Activated CD4-positive, alpha-beta T cell treated with anti-CD3 and anti-CD28 coated beads, Interleukin-2, amount 50 U/mL, for 4 hours (primary cell): Measurements from ENCODE around the gene RUNDC3A.
A peak's percentile ranks its signal among the peaks of the same experiment; 100 is the strongest.

Experiments used
- DNase-seq, 2 experiments: peaks; one replicate each; pipeline ENCODE4 v3.0.0-alpha.2; 2020

Gene RUNDC3A

DNA sequence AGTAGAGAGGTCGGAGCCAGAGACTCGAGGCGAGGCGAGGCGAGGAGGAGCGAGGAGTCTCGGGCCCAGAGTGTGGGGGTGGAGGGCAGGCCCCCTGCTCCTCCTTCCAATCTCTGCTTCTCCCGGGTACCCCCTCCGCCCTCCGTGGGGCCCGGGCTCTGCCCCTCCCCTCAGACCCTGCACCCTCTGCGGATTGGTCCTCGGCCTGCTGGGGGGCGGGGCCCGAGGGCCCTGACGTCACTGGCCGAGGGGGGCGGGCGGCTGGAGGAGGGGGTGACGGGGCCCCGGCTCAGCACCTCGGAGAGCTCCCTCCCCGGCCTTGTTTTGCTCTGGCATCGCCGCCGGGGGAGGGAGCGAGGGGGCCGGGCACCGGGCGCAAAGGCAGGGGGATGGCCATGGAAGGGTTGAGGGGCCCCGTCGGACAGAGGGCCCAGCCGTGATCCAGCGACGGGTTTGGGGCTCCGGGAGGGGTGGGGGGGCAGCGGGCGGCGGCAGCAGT lies at the start of gene RUNDC3A:
Gene RUNDC3A, plus strand, starts transcription at position 282 of the 499 bp plus-strand sequence. CDS start 232 bp downstream, outside the sequence.
- DNase-seq, result peak; percentile 80 to 81

DNA sequence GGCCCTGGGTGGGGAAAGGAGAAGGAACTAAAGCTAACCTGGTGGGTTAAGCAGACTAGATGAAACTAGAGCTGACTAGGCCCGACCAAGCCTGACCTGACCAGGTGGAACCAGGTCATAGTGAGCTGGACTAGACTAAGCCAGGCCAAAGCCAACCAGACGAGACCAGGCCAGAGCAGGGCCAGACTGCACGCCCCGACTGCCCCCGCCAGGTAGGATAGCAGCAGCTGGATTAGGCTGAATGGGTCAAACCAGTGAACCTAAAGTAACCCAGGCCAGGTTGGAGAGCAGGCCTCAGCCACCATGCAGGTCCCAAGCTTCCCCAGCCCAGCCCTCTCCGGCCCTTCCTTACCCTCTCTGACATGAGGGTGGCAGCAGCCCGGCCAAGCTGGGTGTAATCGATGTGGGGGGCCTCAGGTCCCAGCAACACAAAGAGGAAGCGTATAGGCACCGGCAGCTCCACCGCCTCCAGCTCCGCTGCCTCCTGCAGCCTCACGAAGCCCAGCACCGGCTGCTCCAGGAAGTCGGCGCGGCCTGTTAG lies 49.5 kb upstream of the RUNDC3A start:
- no peak for DNase-seq

DNA sequence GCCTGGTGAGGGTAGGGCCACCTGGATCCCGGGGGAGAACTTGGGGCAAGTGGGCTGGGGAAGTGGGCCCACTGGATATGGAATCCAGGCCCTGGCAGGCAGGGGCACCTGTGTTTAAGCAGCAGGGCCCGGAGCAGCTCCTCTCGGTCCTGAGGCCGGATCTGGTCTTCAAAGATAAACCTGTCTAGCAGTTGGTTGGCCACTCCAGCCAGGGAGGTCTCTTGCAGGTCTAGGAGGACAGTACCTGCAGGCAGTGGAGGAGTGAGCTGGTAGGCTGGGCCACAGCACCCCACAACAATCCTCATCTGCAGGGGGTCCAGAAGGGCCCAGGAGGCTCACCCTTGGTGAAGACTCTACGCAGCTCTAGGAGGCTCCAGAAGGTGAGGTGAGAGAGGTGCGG lies 48.1 kb upstream of the RUNDC3A start:
- no peak for DNase-seq

DNA sequence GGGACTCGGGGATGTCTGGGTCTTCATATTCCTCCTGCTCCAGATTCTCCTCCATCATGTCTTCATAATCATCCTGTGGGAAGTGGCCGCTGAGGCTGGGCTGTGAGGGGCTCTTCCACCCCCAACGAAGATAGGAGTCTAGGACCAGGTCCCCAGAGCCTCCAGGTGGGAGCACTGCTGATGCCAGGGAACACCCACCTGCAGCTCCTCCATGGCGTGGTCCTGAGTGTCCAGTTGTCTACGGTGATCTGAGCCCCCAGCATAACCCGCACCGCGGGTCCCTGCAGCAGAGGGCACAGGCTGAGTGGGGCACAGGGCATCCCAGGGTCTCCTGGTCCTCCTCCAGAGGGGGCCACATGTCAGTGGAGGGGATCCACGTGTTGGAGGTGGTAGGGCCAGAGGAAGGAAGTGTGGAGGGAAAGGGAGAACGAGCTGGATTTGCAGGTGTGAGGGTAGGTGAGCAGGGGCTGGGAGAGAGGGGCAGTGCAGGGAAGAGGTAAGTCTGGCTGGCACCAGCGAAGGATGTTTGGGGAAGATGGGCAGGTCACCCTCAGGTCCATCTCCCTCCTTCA lies 45.7 kb upstream of the RUNDC3A start:
- no peak for DNase-seq

DNA sequence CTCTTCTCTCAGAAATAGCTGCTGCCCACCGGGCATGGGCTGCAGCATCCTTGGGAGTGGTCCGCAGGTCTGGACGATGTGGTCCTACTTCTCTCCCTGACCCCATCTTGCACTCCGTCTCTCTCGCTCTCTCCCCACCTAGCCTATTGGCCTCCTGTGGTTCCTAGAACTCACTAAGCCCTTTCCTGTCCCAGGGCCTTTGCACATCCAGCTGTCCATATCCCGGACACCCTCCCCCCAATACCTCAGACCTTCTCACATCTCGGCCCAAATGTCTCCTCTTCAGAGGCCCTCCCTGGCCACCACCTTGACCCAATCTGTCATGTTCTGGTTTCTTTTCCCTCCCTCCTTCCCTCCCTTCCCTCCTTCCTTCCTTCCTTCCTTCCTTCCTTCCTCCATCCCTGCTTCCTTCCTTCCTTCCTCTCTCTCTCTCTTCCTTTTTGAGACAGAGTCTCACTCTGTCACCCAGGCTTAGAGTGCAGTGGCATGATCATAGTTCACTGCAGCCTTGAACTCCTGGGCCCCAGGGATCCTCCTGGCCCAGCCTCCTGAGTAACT lies 45.0 kb upstream of the RUNDC3A start:
- no peak for DNase-seq

DNA sequence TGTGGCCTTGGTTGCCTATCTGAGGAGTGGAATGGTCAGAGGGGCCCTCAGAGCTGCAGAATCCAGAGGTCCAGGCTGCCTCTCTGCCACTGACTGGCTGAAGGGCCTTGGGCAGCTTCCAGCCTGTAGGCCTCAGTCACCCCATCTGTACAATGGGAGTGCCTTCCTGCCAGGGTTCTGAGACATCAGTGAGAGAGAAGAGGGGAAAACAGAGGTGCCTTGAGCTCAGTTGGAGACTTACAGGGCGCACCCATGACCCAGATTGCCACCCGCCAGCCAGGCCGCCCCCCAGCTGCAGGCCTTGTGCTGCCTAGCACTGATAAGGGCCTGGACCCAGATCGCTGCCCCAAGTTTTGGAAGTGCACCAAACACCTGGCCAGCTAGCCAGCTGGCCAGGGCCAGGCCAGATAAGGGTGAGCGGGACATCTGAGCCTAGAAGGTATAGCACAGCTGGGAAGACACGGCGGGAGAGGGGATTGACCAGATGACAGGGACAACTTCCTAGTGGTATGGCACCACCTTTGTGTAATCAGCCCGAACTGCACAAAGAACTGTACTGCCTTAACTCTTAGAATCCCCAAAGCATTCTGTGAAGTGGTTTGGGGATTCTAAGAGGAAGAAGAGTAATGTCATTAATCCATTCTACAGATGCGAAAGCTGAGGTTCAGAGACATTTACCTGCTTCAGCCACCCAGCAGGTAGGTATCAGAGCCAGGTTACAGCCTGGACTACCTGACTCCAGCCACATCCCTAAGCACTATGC lies 41.8 kb upstream of the RUNDC3A start:
- DNase-seq, result no peak

DNA sequence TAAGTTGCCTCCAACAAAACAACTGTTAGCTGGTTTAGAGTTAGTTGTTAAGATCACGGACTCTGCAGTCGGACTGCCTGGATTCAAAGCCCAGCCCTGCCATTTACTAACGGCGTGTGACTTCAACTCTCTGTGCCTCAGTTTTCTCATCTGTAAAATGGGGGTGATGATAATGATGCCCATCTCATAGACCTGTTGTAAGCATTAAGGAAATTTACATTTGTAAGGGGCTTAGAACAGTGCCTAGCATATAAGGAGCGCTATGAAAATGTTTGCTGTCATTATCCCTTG lies 41.3 kb upstream of the RUNDC3A start:
- DNase-seq, result no peak

DNA sequence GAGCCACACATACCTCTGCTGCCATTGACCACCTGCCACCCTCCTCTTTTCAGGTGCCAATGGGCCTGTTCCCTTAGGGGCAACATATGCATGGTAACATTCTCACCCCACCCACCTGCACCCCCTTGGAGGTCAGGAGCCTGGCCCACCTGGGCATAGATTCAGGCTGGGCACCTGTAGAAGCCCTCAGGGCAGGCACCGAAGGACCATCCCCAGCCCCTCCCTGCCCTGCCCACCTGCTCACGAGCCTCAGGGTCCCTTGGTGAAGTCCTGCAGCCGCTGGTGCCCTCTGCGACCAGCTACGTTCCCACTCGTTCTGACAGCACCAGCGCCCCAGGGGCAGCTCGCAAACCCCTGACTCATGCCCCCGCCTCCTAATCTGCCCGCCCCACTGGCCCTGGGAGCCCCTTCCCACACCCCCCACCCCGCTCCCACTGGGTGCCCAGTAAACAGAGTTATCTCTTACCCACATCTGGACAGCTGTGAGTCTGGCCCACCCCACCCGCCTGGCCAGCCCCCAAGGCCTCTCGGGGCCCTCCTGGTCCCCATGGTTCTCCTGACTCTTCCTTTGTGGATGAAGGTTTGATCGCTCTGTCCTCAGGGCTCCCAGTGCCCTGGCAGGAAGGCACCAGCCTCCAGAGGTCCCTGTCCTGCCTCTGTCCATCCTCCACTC lies 40.4 kb upstream of the RUNDC3A start, which contains the start of gene SLC4A1:
Gene SLC4A1, minus strand, starts transcription at position 318 of the 673 bp plus-strand sequence. CDS start 5,269 bp downstream, outside the sequence.
- no peak for DNase-seq

DNA sequence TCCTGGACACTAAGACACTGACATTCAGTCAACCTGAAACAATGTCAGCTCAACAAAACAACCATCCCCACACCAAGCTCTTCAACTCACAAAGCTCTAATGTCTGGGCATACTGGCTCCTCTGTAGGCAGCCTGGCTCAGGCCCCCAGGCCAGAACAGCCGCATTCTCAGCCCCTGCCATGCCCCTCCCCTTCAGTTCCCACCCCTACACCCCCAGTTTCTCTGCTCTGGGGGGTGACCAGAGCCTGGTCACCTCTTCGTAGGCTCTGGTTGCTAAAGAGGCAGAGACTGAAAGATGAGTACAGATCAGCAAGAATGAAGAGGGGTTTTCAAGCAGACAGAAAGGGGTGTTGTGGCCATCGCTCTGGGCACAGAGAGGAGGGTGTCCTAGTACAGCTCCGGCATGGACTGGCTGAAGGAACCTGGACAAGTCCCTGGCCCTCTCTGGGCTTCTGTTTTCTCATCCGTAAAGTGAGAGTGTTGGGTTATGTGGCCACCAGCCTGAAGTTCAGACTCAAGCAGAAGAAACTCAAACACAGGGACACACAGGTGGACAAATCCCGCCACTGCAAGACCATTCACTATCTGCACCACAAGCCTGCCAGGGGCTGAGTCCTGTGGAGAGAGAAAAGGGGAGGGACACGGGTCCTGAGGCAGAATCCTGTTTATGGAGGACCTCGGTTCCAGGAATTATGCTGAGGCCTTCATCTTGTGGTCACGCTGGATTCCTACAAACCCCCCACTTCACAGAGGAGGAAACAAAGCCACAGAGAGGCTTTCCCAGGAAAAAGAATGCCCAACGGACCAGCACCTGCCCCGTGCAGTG lies 39.5 kb upstream of the RUNDC3A start:
- DNase-seq, result no peak

DNA sequence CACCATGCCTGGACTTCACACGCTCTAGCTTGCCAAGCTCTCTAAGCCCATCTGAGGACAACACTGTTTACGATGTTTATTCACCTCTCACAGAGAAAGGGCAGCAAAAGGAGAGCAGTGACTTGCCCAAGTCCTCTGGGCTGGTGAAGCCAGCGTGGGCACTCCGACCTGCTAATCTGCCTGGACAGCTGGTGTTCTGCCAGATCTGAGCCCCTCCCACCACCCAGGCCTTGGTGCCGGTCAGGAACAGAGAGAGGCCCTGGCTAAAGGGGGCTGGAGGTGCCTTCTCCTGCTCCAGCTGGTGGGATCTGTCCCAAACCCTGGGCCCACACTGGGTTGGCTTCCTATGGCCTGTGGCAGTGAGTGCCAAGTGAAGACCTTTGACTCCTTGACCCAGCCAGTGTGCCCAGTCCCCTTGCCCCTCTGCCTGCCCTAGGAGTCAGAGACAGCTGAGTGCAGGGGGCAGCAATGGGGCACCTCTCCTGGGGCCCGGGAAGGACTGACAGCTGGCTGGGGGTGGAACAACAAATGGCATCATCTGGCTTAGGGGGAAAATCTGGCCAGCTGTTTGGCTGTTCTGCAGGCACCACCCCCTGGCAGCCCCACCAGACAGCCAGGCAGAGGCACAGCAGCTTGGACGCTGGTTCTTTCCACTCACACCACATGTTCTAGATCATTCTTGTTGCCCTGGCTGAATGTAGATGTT lies 38.7 kb upstream of the RUNDC3A start:
- no peak for DNase-seq

DNA sequence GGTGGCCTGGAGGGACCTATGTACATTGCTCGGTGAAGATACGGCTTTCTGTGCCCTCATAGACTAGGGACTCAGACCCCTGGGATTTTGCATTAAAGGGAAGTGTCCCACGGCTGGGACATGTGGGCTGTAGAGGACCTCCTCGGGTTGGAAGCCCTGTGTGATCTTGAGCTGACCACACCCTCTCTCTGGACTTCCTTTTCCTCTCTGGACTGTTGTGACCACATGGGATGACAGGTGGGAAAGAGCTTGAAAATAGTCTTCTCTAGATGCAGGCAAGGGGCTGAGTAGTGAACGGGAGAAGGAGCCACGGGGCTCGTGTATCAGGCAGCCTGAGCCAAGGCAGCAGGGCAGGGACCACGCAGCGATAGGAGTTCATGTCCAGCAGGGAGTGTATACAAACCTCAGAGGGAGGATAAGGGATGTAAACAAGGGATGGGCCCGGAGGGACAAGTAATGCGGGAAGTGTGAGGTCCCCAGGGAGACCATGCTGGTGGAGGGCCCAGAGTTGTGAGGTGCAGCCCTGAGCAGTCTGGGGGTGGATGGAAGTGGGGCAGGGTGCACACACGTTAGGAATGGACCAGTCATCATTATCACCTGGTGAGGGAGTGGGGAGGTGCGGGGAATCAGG lies 36.0 kb upstream of the RUNDC3A start:
- DNase-seq, result no peak

DNA sequence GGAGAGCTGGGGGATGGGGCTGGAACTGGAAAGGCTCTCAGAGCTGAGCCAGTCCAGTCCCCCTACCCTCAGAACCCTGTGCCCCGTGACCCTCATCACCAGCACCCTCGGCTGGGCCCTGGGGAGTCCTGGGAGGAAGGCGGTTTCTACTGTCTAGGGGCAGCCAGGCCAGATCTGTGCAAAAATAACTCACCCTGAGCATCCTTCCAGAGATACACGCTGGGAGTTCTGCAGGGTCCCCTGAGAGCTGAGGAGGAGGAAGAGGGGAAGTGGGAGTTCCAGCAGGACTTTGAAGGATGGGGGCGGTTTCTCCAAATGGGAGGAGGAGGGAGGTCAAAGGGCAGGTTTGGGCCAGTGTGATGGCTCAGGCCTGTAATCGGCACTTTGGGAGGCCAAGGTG lies 35.4 kb upstream of the RUNDC3A start:
- no peak for DNase-seq

DNA sequence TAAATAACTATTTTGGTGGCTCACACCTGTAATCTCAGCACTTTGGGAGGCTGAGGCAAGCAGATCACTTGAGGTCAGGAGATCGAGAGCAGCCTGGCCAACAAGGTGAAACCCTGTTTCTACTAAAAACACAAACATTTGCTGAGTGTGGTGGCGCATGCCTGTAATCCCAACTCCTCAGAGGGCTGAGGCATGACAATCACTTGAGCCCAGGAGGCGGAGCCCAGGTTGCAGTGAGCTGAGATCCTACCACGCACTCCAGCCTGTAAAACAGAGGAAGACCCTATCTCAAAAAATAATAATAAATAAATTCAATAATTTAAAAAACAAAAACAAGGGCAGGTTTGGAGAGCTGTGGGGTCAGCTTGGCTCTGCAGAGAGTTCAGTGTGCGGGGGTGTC lies 34.8 kb upstream of the RUNDC3A start:
- no peak for DNase-seq

DNA sequence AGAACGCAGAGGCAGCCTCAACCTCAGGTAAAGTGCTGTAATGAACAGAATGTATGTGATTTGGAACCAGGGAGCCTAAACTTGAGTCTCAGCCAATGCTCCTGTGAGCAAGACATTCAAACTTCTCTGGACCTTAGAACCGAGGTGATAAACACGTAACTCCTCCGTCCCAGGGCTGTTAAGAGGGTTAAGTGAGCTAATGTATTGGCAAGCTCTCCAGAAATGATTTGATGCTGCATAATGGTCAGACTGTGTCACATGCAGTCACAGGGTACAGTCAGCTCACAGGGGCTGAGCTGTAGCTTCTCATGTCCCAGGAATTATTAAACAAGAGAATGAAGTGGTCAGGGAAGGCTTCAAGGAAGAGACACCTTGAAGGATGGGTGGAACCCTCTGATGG lies 30.4 kb upstream of the RUNDC3A start:
- DNase-seq, result no peak

DNA sequence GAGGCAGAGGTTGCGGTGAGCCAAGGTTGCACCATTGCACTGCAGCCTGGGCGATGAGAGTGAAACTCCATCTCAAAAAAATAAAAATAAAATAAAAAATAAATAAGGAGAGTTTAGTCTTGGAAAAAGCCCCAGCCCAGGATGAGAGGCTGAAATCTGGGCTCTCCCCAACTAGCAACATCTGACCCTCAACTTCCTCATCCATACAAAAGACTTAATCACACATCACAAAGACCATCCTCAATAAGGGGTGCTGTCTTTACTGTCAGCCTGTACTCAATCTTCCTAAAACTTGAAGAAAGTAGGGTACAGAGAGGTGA lies 29.1 kb upstream of the RUNDC3A start:
- DNase-seq, result no peak

DNA sequence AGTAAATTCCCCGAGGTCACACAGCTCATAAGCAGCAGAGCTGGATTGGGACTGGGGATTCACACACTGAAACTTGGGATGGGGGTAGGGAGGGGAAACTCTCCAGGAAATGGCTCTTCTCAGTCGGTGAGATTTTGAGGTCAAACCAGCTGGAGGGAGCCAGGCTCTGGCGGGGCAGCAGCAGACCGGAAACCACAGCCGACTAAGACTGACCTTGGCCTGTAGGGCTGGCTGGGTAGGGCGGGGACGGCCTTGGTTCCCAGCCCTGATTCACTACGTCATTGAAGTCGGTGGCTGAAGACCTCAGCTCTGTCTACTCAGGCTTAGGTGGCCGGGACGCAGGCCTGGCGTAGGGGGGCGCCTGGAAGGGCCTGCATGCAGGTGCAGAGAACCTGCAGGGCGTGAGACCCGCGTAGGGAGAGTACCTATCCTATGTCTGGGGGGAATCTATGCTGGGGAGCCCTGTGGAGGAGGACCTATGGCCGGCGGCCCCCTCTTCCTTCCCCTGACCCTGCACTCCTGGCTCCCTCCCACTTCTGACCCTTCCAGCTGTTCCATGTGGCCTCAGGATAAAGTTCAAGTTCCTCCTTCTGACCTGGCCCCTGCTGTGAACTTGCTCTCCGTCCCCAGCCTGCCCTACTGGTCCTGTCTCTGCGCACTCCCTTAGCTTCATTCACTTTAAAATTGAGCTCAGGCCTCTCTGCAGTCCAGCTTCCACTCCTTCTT lies 28.6 kb upstream of the RUNDC3A start:
- DNase-seq, result no peak

DNA sequence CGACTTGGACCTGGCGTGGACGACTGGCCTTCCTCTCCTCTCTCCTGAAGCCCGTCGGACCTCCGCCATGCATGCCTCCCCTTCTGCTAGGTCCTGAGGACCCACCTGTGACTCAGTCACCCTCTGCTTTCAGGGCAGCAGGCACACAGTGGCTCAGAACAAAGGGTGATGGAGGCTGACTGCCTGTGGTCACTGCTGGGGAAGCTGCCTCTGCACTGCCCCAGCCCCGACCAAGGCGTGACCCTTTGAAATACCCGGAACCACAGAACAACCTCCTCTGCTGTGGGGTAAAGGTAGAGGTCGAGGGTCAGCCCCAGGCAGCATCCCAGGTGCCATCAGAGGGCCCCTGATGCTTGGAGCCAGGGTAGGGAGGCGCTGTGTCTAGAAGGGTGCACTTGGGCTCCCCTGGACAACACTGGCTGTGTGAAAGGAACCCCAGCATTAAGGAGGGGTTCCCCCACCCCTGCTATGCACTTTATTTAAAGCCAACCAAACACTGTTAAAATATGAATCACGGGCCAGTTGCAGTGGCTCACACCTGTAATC lies 27.9 kb upstream of the RUNDC3A start:
- DNase-seq, result no peak

DNA sequence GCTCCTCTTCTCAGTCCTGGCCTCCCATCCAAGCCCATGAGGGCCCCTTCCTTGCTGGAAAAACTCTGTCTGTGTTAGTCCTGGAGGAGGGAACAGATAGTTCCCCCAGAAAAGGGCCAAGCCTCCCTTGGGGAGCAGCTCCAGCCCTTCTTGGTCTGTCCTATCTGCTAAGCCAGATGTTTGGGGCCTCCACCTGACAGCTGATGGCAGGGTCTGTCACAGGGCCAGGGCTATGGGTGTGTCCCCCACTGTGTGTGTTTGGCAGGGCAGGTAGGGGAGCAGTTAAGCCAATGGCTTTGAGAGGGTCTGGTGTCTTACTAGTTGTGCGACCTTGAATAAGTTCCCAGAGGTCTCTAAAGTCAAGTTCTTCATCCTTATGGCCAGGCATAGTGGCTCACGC lies 26.8 kb upstream of the RUNDC3A start:
- DNase-seq, result no peak

DNA sequence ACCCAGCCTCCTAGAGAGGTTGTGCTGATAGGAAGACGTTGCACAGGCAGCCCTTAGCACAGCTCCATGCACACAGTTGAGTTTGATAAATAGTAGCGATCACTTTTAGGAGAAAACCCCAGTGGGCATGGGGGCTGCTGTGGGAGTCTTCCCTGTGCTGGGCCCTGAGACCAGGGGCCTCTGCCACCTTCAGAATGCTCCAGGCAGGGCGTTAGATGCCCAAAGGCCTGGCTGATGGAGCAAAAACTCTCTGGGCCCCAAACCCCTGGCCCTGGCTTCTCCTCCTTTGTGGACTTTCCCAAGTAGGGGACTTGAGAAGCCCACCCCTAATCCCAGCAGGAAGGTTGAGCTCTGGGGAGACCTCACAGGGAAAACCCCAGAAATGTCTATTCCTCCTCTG lies 26.1 kb upstream of the RUNDC3A start:
- no peak for DNase-seq

DNA sequence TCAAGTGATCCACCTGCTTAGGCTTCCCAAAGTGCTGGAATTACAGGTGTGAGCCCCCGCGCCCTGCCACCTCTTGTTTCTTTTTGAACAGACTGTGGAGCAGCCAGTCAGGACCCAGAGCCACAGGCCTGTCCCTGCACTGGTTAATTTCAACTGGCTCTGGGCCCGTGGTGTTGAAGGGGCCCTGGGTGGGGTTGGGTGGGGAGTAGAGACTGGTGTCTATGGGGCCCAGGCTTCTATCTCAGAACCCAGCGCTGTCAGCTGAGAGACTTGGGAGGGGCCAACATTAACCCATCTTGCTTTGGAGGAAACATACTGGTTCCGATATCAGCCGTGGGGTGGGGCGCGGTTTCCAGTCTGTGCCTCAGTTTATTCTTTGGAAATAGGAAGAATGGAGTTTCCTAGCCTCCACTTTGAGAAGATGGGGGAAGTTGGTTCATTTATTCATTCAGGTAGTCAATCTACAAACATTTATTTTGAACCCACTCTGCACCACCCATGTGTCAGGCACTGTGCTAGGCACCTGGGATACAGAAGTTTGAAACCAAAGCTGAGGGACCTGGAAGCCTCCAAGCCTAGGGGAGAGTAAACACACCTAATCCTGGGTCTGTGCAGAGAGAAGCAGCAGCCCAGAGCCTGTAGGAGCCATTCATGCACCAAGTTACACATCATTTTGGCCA lies 24.9 kb upstream of the RUNDC3A start:
- DNase-seq, result no peak
